ENCODE measurements around the gene ADGRB3. TPM values are rescaled to one million over a fixed set of nuclear protein-coding genes. Genes with fewer than 3 reads are reported as not detected.

The ADGRB3 gene
- polyA plus RNA-seq, 1 of the 3 experiments (the other 2 are of a cell fraction): 0.12 TPM

- Histone ChIP-seq H3F3A (replicated peaks; ENCODE audit: insufficient read depth) (no peaks in the 10 kb centered on the region), H2AFZ (ENCODE audit: low read depth) (no peak overlapping the region), H3K79me2 (ENCODE audit: insufficient read depth) (no peaks in the 10 kb centered on the region), H4K20me1 (ENCODE audit: insufficient read depth) (no peaks in the 10 kb centered on the region), H3K9me3 (no peaks in the 10 kb centered on the region), H3K36me3 (replicated peaks in 1 of 2; ENCODE audit: control insufficient read depth in 1 of 2, insufficient read depth in 2 of 2, low read length in 1 of 2) (no peaks in the 10 kb centered on the region), H3K9ac (no peak overlapping the region), H3K4me1 (ENCODE audit: control insufficient read depth in 1 of 2, insufficient read depth in 2 of 2, low read depth in 1 of 2, low read length in 1 of 2) (no peaks in the 10 kb centered on the region; a peak in 1 of 4 replicates), H3K27ac (ENCODE audit: low read depth in 2 of 2, low read length in 1 of 2) (no peak overlapping the region), H3K9me2 (no peaks in the 10 kb centered on the region), H3K4me2 (no peak overlapping the region), H3K27me3 (ENCODE audit: insufficient read depth) (no peaks in the 10 kb centered on the region), H3K4me3 (ENCODE audit: low read depth in 2 of 2, low read length in 1 of 2) (no peak overlapping the region)
- TF ChIP-seq EP300 (IDR thresholded peaks at IDR 0.05; ENCODE audit: borderline replicate concordance in 1 of 2, low read depth in 1 of 2, low read length in 1 of 2) (no peak), ELF1 (IDR thresholded peaks at IDR 0.05) (no peak), FOXJ3 (CRISPR knock-in tag; IDR thresholded peaks at IDR 0.05) (no peak), RCOR1 (IDR thresholded peaks at IDR 0.05; ENCODE audit: low read length) (no peak), MAX (IDR thresholded peaks at IDR 0.05; ENCODE audit: low read depth) (no peak), MXI1 (IDR thresholded peaks at IDR 0.05; ENCODE audit: low read depth, low read length) (no peak), NFIC (IDR thresholded peaks at IDR 0.05; ENCODE audit: borderline replicate concordance) (no peak), RFX5 (IDR thresholded peaks at IDR 0.05; ENCODE audit: low read length) (no peak), SIN3A (IDR thresholded peaks at IDR 0.05; ENCODE audit: borderline replicate concordance, low read depth, low read length) (no peak), POLR2AphosphoS5 (IDR thresholded peaks at IDR 0.05; ENCODE audit: low read depth, low read length) (no peak), GABPA (IDR thresholded peaks at IDR 0.05; ENCODE audit: low read depth) (no peak), USF1 (IDR thresholded peaks at IDR 0.05; ENCODE audit: borderline replicate concordance, low read depth) (no peak), REST (IDR thresholded peaks at IDR 0.05; ENCODE audit: low read depth, low read length) (no peak), TCF12 (IDR thresholded peaks at IDR 0.05) (no peak), IRF3 (IDR thresholded peaks at IDR 0.05; ENCODE audit: low read depth, low read length) (no peak), CHD2 (IDR thresholded peaks at IDR 0.05; ENCODE audit: low read length, partially characterized antibody) (no peak), GATA2 (CRISPR knock-in tag; IDR thresholded peaks at IDR 0.05) (no peak), ZBTB33 (IDR thresholded peaks at IDR 0.05; ENCODE audit: borderline replicate concordance, low read depth) (no peak)
- WGBS (ENCODE audit: low lambda C conversion rate): 38% methylated on average over 3 of the region's 3 CpGs
- ChIA-PET CTCF (no interaction called here), POLR2A (no interaction called here)
- DNase-seq: no peak
These were observed 407.2 kb downstream of the ADGRB3 start for GRCh38 chr6:69042297-69042696.
